Ecto neural progenitor cell (in vitro differentiated cells): ENCODE results near the gene CCM2L.

Experiments
- DNase-seq: peaks from one replicate; pipeline ENCODE4 v3.0.0-alpha.2; 2018; ENCODE audit warnings: low spot score

CCM2L gene

GRCh38 chr20:32057656-32058184 lies 47.5 kb downstream of the CCM2L start:
- DNase-seq: no peak

DNA sequence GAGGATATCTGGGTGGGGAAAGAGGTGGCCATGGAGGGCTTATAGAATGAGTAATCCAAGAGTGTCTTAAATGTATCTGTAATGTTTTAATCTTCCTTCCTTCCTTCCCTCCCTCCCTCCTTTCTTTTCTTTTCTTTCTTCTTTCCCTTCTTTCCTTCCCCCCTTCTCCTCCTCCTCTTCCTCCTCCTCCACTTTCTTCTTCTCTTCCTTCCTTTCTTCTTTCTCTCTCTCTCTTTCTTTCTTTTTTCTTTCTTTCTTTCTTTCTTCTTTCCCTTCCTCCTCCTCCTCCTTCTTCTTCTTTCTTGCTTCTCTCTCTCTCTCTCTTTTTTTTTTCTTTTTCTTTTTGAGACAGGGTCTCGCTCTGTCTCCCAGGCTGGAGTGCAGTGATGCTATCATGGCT lies 49.0 kb downstream of the CCM2L start:
- DNase-seq: no peak

GRCh38 chr20:32062776-32063170 lies 52.5 kb downstream of the CCM2L start:
- DNase-seq: no peak

DNA sequence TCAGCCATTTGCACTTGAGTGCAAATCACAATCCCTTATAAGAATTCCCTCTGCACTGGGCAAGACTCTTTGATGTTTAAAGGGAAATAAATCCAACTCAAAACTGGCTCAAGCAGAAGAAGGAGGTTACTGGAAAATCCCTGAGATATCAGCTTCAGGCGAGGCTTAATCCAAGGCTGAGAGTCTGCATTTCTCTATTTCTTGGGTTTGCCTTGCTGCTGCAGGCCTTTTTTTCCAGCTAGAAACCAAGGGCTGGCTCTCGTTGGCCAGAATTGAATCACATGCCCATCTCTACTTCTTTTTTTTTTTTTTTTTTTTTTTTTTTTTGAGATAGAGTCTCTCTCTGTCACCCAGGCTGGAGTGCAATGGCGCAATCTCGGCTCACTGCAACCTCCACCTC lies 53.5 kb downstream of the CCM2L start:
- DNase-seq: no peak

GRCh38 chr20:32064667-32065066 lies 54.4 kb downstream of the CCM2L start:
- no peak for DNase-seq

DNA sequence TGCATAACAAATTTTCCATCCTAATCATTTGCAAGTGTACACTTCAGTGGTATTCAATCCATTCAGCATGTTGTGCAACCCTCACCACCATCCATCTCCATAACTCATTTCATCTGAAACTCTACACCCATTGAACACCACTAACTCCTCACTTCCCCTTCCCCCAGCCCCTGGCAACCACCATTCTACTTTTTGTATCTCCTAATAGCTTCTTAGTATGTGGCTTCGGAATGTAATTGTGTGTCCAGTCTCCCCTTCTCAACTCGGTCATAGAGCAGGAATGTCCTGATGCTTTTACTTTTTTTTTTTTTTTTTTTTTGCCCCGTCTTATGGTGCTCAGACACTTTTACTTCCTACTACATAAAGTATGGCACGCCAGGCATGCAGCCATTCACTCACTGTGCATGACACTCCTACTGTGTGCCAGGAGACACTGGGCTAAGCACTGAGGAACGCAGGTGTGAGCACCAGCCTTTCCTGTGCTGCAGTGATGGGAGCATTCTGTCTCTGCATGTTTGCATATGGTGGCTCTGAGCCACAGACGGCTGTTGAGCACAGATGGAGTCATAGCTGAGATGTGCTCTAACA lies 57.1 kb downstream of the CCM2L start:
- DNase-seq: no peak

GRCh38 chr20:32068174-32068573 lies 57.9 kb downstream of the CCM2L start:
- no peak for DNase-seq

DNA sequence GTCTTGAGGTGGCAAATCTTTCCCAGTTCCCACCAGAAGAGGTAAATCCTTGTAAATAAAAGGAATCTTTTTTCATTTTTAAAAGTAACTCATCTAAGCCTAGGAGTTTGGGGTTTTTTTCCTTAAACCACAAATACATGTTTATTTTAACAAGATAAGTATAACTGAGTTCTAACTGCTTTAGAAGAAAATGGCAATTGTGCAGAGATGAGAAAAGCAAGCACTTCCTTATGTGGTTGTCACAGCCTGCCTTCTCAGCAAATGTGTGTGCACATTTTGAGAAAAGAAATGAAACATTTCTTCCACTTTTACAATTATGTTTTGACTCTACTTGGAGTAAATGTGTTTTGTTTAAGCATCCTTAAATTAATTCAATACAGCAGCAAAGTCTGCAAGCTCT lies 59.5 kb downstream of the CCM2L start:
- DNase-seq: no peak

DNA sequence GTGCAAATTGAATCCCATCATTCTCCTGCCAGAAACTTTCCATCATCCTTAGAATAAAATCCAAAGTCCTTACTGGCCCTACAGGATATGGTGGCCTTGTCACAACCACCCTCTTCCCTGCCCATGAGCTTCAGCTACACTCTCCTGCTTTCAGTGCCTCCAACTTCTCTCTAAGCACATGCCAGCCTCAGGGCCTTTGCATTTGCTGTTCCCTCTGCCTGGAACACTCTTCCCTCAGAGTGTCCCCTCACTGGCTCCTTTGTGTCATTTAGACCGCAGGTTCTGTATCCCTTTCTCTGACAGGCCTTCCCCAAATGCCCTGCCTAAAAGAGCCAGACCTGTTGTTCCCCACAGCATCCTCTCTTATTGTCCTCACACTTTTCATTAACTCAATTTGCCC lies 60.0 kb downstream of the CCM2L start:
- DNase-seq: no peak

DNA sequence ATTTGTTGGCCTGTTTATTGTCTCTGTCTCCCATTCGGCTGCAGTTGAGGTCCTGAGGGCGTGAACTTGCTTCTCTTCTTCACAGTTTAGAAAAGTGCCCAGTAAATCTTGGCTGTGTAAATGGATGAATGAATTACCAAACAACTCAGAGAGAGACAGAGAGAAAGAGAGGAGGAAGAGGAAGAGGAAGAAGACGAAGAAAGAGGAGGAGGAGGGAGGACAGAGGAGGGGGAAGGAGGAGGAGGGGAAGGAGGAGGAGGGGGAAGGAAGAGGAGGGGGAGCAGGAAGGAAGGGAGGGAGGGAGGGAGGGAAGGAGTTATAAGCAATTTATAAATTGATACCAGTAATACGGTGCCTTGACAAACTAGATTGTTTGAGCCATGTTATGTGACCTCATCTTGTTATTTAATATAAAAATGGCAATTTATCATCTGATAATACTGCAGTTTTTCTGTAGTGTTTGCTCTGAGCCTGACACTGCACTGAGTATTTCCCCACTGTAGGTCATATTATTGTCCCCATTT lies 60.5 kb downstream of the CCM2L start:
- DNase-seq: no peak

GRCh38 chr20:32071395-32072167 lies 61.3 kb downstream of the CCM2L start:
- DNase-seq: no peak

DNA sequence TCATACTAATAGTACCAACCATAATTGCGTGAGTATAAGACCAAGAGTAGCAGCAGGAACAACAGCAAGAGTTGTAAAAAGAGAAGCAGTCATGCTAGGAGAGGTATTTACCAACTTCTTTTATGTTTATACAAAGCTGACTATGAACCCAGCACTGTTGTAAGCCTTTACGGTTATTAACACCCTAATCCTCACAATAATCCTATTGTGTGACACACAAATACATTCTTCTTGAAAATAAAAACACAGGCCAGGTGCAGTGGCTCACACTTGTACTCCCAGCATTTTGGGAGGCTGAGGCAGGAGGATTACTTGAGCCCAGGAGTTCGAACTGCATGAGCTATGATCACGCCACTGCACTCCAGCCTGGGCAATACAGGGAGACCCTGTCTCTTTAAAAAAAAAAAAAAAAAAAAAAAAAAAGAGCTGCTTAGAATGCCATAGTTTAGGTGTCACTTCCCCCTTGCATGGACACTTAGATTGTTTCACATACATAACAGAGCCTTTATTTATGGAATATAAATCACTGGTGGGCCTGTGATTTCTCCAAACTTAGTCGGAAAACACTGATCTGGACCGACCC lies 62.0 kb downstream of the CCM2L start:
- no peak for DNase-seq

GRCh38 chr20:32075534-32075933 lies 65.3 kb downstream of the CCM2L start:
- DNase-seq: no peak

DNA sequence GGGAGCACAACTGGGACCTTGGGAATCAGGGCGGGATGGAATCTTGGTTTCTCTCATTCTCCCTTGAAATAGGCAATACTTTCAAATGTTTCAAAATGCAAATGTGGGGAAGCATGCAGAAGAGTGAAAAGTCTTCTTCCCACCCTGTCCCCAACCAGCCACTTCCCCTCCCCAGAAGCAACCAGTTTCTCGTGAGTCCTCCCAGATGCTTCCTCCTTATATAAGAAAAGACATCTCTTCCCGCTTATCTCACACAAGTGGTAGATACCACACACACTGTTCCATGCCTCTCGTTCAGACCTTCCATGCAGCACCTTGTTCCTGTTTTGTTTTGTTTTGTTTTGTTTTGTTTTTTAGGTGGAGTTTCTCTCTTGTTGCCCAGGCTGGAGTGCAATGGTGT lies 67.0 kb downstream of the CCM2L start:
- DNase-seq: no peak

DNA sequence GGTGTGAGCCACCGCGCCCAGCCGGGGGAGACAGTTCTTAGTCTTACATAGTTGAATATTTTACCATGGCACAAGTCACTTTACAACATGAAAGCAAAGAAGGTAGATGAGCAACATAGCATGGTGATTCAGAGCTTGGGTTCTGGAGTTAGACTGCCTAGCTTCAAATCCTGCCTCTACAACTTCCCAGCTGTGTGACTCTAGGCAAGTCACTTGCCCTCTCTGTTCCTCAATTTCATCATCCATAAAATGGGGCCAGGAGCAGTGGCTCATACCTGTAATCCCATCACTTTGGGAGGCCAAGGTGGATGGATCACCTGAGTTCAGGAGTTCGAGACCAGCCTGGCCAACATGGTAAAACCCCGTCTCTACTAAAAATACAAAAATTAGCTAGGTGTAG lies 68.1 kb downstream of the CCM2L start:
- DNase-seq: no peak

- DNase-seq: no peak
Measured at GRCh38 chr20:32078791-32079190, 68.6 kb downstream of the CCM2L start.

GRCh38 chr20:32079655-32080109 lies 69.4 kb downstream of the CCM2L start:
- DNase-seq: no peak

- DNase-seq: no peak
Measured at GRCh38 chr20:32080783-32081182, 70.5 kb downstream of the CCM2L start.
